HepG2 (cell line): ENCODE measurements around the gene CCT5. TPM values are rescaled to one million over a fixed set of nuclear protein-coding genes. Genes with fewer than 3 reads are reported as not detected.

Experiments
- CENPBD1 ChIP-seq: sonication (generic); formaldehyde crosslinking; IDR thresholded peaks from 2 replicates; pipeline ENCODE4 v1.8.0; 2022; ENCODE audit warnings: missing genetic modification reagents, low read depth, mild to moderate bottlenecking, borderline replicate concordance
- CSRNP1 ChIP-seq: sonication (generic); formaldehyde crosslinking; IDR thresholded peaks from 2 replicates; pipeline ENCODE4 v1.8.1; 2023; ENCODE audit warnings: mild to moderate bottlenecking, missing genetic modification reagents
- ESRRA ChIP-seq: sonication (generic); formaldehyde crosslinking; IDR thresholded peaks from 2 replicates; pipeline ENCODE4 v1.5.1; 2020; ENCODE audit warnings: mild to moderate bottlenecking, low read depth, missing genetic modification reagents
- HNF1B ChIP-seq: sonication (generic); formaldehyde crosslinking; IDR thresholded peaks from 2 replicates; pipeline ENCODE4 v1.5.1; 2020; ENCODE audit warnings: mild to moderate bottlenecking, moderate library complexity, missing genetic modification reagents
- KDM3A ChIP-seq: IDR thresholded peaks from 2 replicates; pipeline ENCODE4 v1.6.1; 2018; ENCODE audit warnings: low read depth, missing compliant biosample characterization
- KLF13 ChIP-seq: sonication (generic); formaldehyde crosslinking; IDR thresholded peaks from 2 replicates; pipeline ENCODE4 v1.4.0; 2020; ENCODE audit warnings: mild to moderate bottlenecking, missing genetic modification reagents
- KLF15 ChIP-seq: sonication (generic); formaldehyde crosslinking; IDR thresholded peaks from 2 replicates; pipeline ENCODE4 v1.8.1; 2023; ENCODE audit warnings: borderline replicate concordance, mild to moderate bottlenecking, inconsistent platforms, missing genetic modification reagents, mixed read lengths
- MTF1 ChIP-seq: sonication (generic); formaldehyde crosslinking; IDR thresholded peaks from 2 replicates; pipeline ENCODE4 v1.5.0; 2020; ENCODE audit warnings: missing genetic modification reagents
- NR2F1 ChIP-seq, 2 experiments: fragments of 450-650 bp in 1 of 2; formaldehyde crosslinking in 1 of 2; IDR thresholded peaks; 2 replicates each; pipeline versions ENCODE4 v1.5.0 to v1.6.1; 2016 to 2020; ENCODE audit warnings: mild to moderate bottlenecking in 1 of 2, missing compliant biosample characterization in 1 of 2, missing genetic modification reagents in 1 of 2, moderate library complexity in 1 of 2
- NRL ChIP-seq: sonication (generic); formaldehyde crosslinking; IDR thresholded peaks from 2 replicates; pipeline ENCODE4 v1.5.0; 2020; ENCODE audit warnings: missing genetic modification reagents, mild to moderate bottlenecking, moderate library complexity, borderline replicate concordance
- PITX1 ChIP-seq: sonication (generic); formaldehyde crosslinking; IDR thresholded peaks from 2 replicates; pipeline ENCODE4 v1.5.1; 2020; ENCODE audit warnings: mild to moderate bottlenecking, missing genetic modification reagents
- RARA ChIP-seq: IDR thresholded peaks from 2 replicates; pipeline ENCODE4 v1.6.1; 2016; ENCODE audit warnings: missing genetic modification reagents, missing compliant biosample characterization
- RFX5 ChIP-seq: IDR thresholded peaks from 2 replicates; pipeline ENCODE4 v1.6.1; 2011; ENCODE audit warnings: low read depth, low read length, improper control_type of control experiment
- SIX1 ChIP-seq: sonication (generic); formaldehyde crosslinking; IDR thresholded peaks from 2 replicates; pipeline ENCODE4 v1.4.0; 2020; ENCODE audit warnings: missing genetic modification reagents, borderline replicate concordance
- SNAI1 ChIP-seq: sonication (generic); formaldehyde crosslinking; IDR thresholded peaks from 2 replicates; pipeline ENCODE4 v1.5.0; 2020; ENCODE audit warnings: mild to moderate bottlenecking, missing genetic modification reagents, borderline replicate concordance
- SNRNP70 ChIP-seq: fragments of 200-400 bp; formaldehyde crosslinking; IDR thresholded peaks from 2 replicates; pipeline ENCODE4 v1.6.1; 2017; ENCODE audit warnings: mild to moderate bottlenecking, low read depth, low read length, moderate library complexity
- TBX3 ChIP-seq: fragments of 450-650 bp; IDR thresholded peaks from 2 replicates; pipeline ENCODE4 v1.6.1; 2017; ENCODE audit warnings: antibody characterized with exemption, mild to moderate bottlenecking, inconsistent platforms, borderline replicate concordance
- WIZ ChIP-seq: sonication (generic); formaldehyde crosslinking; IDR thresholded peaks from 2 replicates; pipeline ENCODE4 v1.5.1; 2020; ENCODE audit warnings: mild to moderate bottlenecking, missing genetic modification reagents
- ZBTB1 ChIP-seq: sonication (generic); formaldehyde crosslinking; IDR thresholded peaks from 2 replicates; pipeline ENCODE4 v1.4.0; 2020; ENCODE audit warnings: missing genetic modification reagents, borderline replicate concordance
- ZNF232 ChIP-seq: sonication (generic); formaldehyde crosslinking; IDR thresholded peaks from 2 replicates; pipeline ENCODE4 v1.4.0; 2020; ENCODE audit warnings: missing genetic modification reagents, borderline replicate concordance
- ZNF274 ChIP-seq: sonication (generic); formaldehyde crosslinking; IDR thresholded peaks from 2 replicates; pipeline ENCODE4 v1.5.1; 2020; ENCODE audit warnings: mild to moderate bottlenecking, missing genetic modification reagents
- ZNF317 ChIP-seq: sonication (generic); formaldehyde crosslinking; IDR thresholded peaks from 2 replicates; pipeline ENCODE4 v1.5.0; 2020; ENCODE audit warnings: mild to moderate bottlenecking, missing genetic modification reagents
- ZNF576 ChIP-seq: sonication (generic); formaldehyde crosslinking; IDR thresholded peaks from 2 replicates; pipeline ENCODE4 v1.4.0; 2020; ENCODE audit warnings: mild to moderate bottlenecking, missing genetic modification reagents
- ZNF773 ChIP-seq: sonication (generic); formaldehyde crosslinking; IDR thresholded peaks from 2 replicates; pipeline ENCODE4 v1.4.0; 2020; ENCODE audit warnings: missing genetic modification reagents, borderline replicate concordance
- ZNF891 ChIP-seq: sonication (generic); formaldehyde crosslinking; IDR thresholded peaks from 2 replicates; pipeline ENCODE4 v1.5.0; 2020; ENCODE audit warnings: mild to moderate bottlenecking, missing genetic modification reagents
- ZSCAN25 ChIP-seq: sonication (generic); formaldehyde crosslinking; IDR thresholded peaks from 2 replicates; pipeline ENCODE4 v1.8.0; 2022; ENCODE audit warnings: mild to moderate bottlenecking, missing genetic modification reagents
- polyA plus RNA-seq, 8 experiments: library from polyadenylated mRNA; depleted of rRNA in 3 of 8; stranded (reverse) in 7 of 8; unstranded in 1 of 8; fragments of >200 nt; fragmentation: Illumina TruSeq in 4 of 8; extraction: Trizol in 4 of 8; gene quantifications; 2 replicates each; pipeline versions ENCODE4 v1.2.1 to v1.2.3, GENCODE V29; 2011 to 2016; ENCODE audit warnings: low read depth in 4 of 8, missing spikeins in 1 of 8, mixed read lengths in 1 of 8; ENCODE audit not compliant: insufficient read depth in 1 of 8
- total RNA-seq, 5 experiments: library from RNA; depleted of rRNA; stranded (reverse); fragments of >200 nt; fragmentation: Illumina TruSeq; extraction: Trizol; gene quantifications; 2 replicates each; pipeline ENCODE4 v1.2.3, GENCODE V29; 2016; ENCODE audit warnings: low read depth in 1 of 5

CCT5 gene
- total and polyA plus RNA-seq, 2 of the 13 experiments (the other 11 are each of a cell fraction or from before 2014, with no cell fraction given), result 319 to 708 TPM

- TF ChIP-seq TBX3 (0 out of 2 replicates have a peak, but pooled peaks have one; percentile 5), HNF1B (CRISPR knock-in tag) (peak; percentile 65), ZNF317 (CRISPR knock-in tag) (no peak), ZNF274 (CRISPR knock-in tag) (peak; percentile 68; the same call in 1 of the 2 replicates), KLF15 (CRISPR knock-in tag) (no peak), ZBTB1 (no peak), RARA (CRISPR knock-in tag) (0 out of 2 replicates have a peak, but pooled peaks have one; percentile 25), ZNF232 (CRISPR knock-in tag) (no peak), SNAI1 (CRISPR knock-in tag) (no peak), CSRNP1 (CRISPR knock-in tag) (0 out of 2 replicates have a peak, but pooled peaks have one; percentile 25), RFX5 (0 out of 2 replicates have a peak, but pooled peaks have one; percentile 12), SIX1 (CRISPR knock-in tag) (no peak), NRL (CRISPR knock-in tag) (peak; percentile 56; the same call in 1 of the 2 replicates), ZSCAN25 (CRISPR knock-in tag) (no peak), ZNF891 (peak; percentile 60; the same call in 1 of the 2 replicates), NR2F1 (CRISPR knock-in tag; IDR thresholded peaks at IDR 0.05) (no peak), ZNF773 (no peak), ESRRA (CRISPR knock-in tag) (no peak; the same call in 1 of the 2 replicates), SNRNP70 (no peak), WIZ (CRISPR knock-in tag) (no peak), KDM3A (no peak), CENPBD1 (CRISPR knock-in tag) (no peak), MTF1 (no peak), KLF13 (CRISPR knock-in tag) (no peak), ZNF576 (0 out of 2 replicates have a peak, but pooled peaks have one; percentile 3), PITX1 (no peak)
Measured at GRCh38 chr5:10249948-10250805, at the start of gene CCT5 (continued).
